Karpas-422 (cell line): ENCODE measurements around the gene ALG9. TPM values are rescaled to one million over a fixed set of nuclear protein-coding genes. Genes with fewer than 3 reads are reported as not detected.

ENCODE experiments used
- DNase-seq: peaks from one replicate; pipeline ENCODE4 v3.0.0-alpha.2; 2015
- H2AFZ ChIP-seq: fragments of 200-600 bp; sonication (generic); 2 replicates; pipeline ENCODE4 v1.6.1; 2014; ENCODE audit warnings: antibody characterized with exemption, low read length, mixed read lengths
- H3K27ac ChIP-seq: fragments of 200-600 bp; sonication (generic); 2 replicates; pipeline ENCODE4 v1.5.1; 2014; ENCODE audit warnings: mild to moderate bottlenecking, low read length, moderate library complexity
- H3K27me3 ChIP-seq: fragments of 200-600 bp; sonication (generic); 2 replicates; pipeline ENCODE4 v1.6.1; 2014; ENCODE audit warnings: low read length, mixed read lengths
- H3K36me3 ChIP-seq: fragments of 200-600 bp; sonication (generic); 2 replicates; pipeline ENCODE4 v1.6.1; 2014; ENCODE audit warnings: low read length, mixed read lengths; ENCODE audit not compliant: insufficient read depth
- H3K4me1 ChIP-seq: fragments of 200-600 bp; sonication (generic); 2 replicates; pipeline ENCODE4 v1.6.1; 2014; ENCODE audit warnings: mild to moderate bottlenecking, low read length, mixed read lengths
- H3K4me2 ChIP-seq: fragments of 200-600 bp; sonication (generic); 2 replicates; pipeline ENCODE4 v1.6.1; 2014; ENCODE audit warnings: low read length, low read depth, mild to moderate bottlenecking; ENCODE audit not compliant: poor library complexity, severe bottlenecking
- H3K4me3 ChIP-seq: fragments of 200-600 bp; sonication (generic); 2 replicates; pipeline ENCODE4 v1.5.1; 2014; ENCODE audit warnings: mild to moderate bottlenecking, antibody characterized with exemption, low read length, mixed read lengths
- H3K79me2 ChIP-seq: fragments of 200-600 bp; sonication (generic); 2 replicates; pipeline ENCODE4 v1.6.1; 2014; ENCODE audit warnings: mild to moderate bottlenecking, low read length, mixed read lengths
- H3K9ac ChIP-seq: fragments of 200-600 bp; sonication (generic); 2 replicates; pipeline ENCODE4 v1.6.0; 2014; ENCODE audit warnings: low read length
- H3K9me2 ChIP-seq: fragments of 200-600 bp; sonication (generic), shearing (Covaris generic); replicated peaks from 2 replicates; pipeline ENCODE4 v1.6.0; 2014; ENCODE audit warnings: mild to moderate bottlenecking, low read length, moderate library complexity; ENCODE audit not compliant: insufficient read depth
- H3K9me3 ChIP-seq: fragments of 300-700, 200-600 bp; sonication (generic); 2 replicates; pipeline ENCODE4 v1.6.1; 2014; ENCODE audit warnings: low read length, mixed read lengths
- H4K20me1 ChIP-seq: fragments of 200-600 bp; sonication (generic); 2 replicates; pipeline ENCODE4 v1.6.1; 2014; ENCODE audit warnings: mild to moderate bottlenecking, antibody characterized with exemption, low read length, low read depth; ENCODE audit not compliant: insufficient read depth
- total RNA-seq: library from RNA; depleted of rRNA; stranded (reverse); fragments of >200 nt; shearing (Covaris generic); gene quantifications from 2 replicates; pipeline ENCODE4 v1.2.3, GENCODE V29; 2014; ENCODE audit warnings: low replicate concordance

Gene ALG9
- total RNA-seq, 1 experiment from 2014 or later = 14.2 TPM

- no peaks in the 10 kb centered on the region for H4K20me1 ChIP-seq
- H3K27me3 ChIP-seq = no peaks in the 10 kb centered on the region
- peaks cover 3% of the 10 kb centered on the region; the same call in 1 of the 2 replicates for H3K4me1 ChIP-seq
- no peaks in the 10 kb centered on the region for H3K9me2 ChIP-seq
- no peak overlapping the region for H2AFZ ChIP-seq
- H3K36me3 ChIP-seq = no peaks in the 10 kb centered on the region
- no peak overlapping the region for H3K4me2 ChIP-seq
- H3K27ac ChIP-seq = no peak overlapping the region
- no peaks in the 10 kb centered on the region for H3K9me3 ChIP-seq
- no peak for DNase-seq
- H3K4me3 ChIP-seq = no peak overlapping the region
- no peaks in the 10 kb centered on the region; the same call in 1 of the 2 replicates for H3K79me2 ChIP-seq
- H3K9ac ChIP-seq = no peak overlapping the region
Observed at GRCh38 chr11:111837366-111837891, 34.0 kb downstream of the ALG9 start.

- Histone ChIP-seq H2AFZ (no peak overlapping the region), H3K4me1 (peaks cover 3% of the 10 kb centered on the region; the same call in 1 of the 2 replicates), H3K79me2 (no peaks in the 10 kb centered on the region; the same call in 1 of the 2 replicates), H3K9me3 (no peaks in the 10 kb centered on the region), H3K4me3 (no peak overlapping the region), H4K20me1 (no peaks in the 10 kb centered on the region), H3K27me3 (no peaks in the 10 kb centered on the region), H3K27ac (no peak overlapping the region), H3K4me2 (no peak overlapping the region), H3K9me2 (no peaks in the 10 kb centered on the region), H3K36me3 (no peaks in the 10 kb centered on the region), H3K9ac (no peak overlapping the region)
- peak; percentile 47 for DNase-seq
Observed at GRCh38 chr11:111836721-111837120, 34.7 kb downstream of the ALG9 start.

- no peaks in the 10 kb centered on the region for H3K9me2 ChIP-seq
- no peak overlapping the region for H2AFZ ChIP-seq
- H4K20me1 ChIP-seq = no peaks in the 10 kb centered on the region
- H3K9ac ChIP-seq = no peak overlapping the region
- no peak overlapping the region for H3K4me3 ChIP-seq
- H3K4me2 ChIP-seq = no peak overlapping the region
- H3K9me3 ChIP-seq = no peaks in the 10 kb centered on the region
- H3K27ac ChIP-seq = no peak overlapping the region
- no peaks in the 10 kb centered on the region for H3K36me3 ChIP-seq
- H3K4me1 ChIP-seq = peaks cover under 1% of the 10 kb centered on the region; the same call in 1 of the 2 replicates
- no peaks in the 10 kb centered on the region; the same call in 1 of the 2 replicates for H3K79me2 ChIP-seq
- H3K27me3 ChIP-seq = no peaks in the 10 kb centered on the region
- no peak for DNase-seq
Observed at GRCh38 chr11:111836162-111836561, 35.2 kb downstream of the ALG9 start.

GRCh38 chr11:111835665-111836064 is 35.7 kb downstream of the ALG9 start:
- Histone ChIP-seq H3K36me3 (no peaks in the 10 kb centered on the region), H3K9me3 (no peaks in the 10 kb centered on the region), H3K79me2 (no peaks in the 10 kb centered on the region), H3K9me2 (no peaks in the 10 kb centered on the region), H3K27ac (no peak overlapping the region), H3K9ac (no peak overlapping the region), H3K27me3 (no peaks in the 10 kb centered on the region), H3K4me3 (no peak overlapping the region), H4K20me1 (no peaks in the 10 kb centered on the region), H3K4me1 (no peaks in the 10 kb centered on the region), H3K4me2 (no peak overlapping the region), H2AFZ (no peak overlapping the region)
- no peak for DNase-seq

DNA sequence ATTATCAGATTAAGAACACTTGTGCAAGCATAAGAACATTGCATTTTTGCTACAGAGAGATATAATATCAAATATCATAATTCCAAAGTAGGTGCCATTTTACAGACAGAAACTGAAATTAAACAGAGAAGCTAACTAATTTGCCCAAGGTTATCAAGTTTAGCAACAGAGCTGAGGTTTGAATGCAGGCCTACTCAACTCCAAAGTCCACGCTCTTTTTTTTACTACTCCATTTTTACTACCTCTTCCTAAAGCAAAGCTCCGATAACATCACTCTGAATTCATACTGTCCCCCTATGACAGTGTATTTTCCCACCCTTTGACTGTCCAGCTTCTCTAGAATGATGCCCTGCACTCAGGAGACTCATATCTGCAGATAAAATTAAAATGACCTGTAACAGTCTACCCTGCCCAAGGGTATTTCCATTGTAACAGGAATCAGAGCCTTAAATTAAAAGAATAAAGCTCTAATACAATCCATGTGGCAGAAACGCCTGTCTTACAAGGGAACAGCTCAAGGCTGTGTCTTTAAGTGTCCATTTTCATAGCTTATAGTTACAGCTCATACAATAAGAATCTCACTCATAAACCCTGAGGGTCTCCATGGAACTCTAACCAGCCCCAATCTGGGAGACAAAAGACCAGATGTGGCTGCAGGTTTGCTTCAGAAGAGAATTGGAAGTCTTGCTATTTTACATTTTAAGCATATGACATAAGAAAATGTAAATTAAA is 36.8 kb downstream of the ALG9 start:
- Histone ChIP-seq H2AFZ (no peak overlapping the region), H3K9me3 (no peaks in the 10 kb centered on the region), H3K4me1 (no peaks in the 10 kb centered on the region), H3K4me3 (no peak overlapping the region), H3K9ac (no peak overlapping the region), H3K27me3 (no peaks in the 10 kb centered on the region), H3K36me3 (no peaks in the 10 kb centered on the region), H3K4me2 (no peak overlapping the region), H3K9me2 (no peaks in the 10 kb centered on the region), H3K27ac (no peak overlapping the region), H3K79me2 (no peaks in the 10 kb centered on the region), H4K20me1 (no peaks in the 10 kb centered on the region)
- DNase-seq = peak; percentile 38

GRCh38 chr11:111833524-111833923 is 37.9 kb downstream of the ALG9 start:
- Histone ChIP-seq H2AFZ (no peak overlapping the region), H3K9me2 (no peaks in the 10 kb centered on the region), H3K36me3 (no peaks in the 10 kb centered on the region), H4K20me1 (no peaks in the 10 kb centered on the region), H3K27ac (no peak overlapping the region), H3K4me3 (no peak overlapping the region), H3K9ac (no peak overlapping the region), H3K9me3 (no peaks in the 10 kb centered on the region), H3K4me1 (no peaks in the 10 kb centered on the region), H3K79me2 (no peaks in the 10 kb centered on the region), H3K27me3 (no peaks in the 10 kb centered on the region), H3K4me2 (no peak overlapping the region)
- DNase-seq = peak; percentile 70

DNA sequence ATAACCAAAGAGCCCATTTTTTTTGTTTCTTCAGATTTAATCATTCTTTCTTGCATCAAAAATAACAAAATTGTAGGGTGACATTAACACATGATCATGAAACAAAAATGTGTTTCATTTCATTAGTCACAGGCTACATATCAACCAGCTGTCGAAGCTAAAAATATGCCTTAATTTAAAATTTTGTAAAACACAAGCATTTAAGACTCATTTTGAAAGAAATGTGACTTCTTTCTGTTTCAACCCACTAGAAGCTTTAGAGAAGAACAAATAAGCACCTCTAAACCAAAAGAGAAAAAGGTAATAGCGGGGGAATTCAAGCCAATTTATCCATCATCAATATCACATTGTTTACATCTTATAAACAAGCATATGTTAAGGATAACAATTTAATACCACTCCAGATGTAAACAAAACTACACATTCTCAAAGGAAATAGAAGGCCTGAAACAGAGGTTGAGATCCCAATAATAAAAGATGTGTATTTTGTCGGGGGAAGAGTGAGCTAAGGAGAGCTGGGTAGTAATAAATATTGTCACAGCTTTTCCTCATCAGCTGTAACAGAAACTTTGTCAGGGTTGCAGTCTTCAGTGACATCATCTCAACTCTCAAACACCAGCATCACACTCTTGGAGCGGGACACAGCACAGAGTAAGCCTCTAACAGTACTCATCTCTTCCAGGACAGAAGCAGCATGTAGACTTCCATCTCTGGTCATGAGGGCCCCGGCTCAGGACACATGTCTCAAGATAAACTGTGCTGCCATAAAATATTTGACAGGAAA is 42.0 kb downstream of the ALG9 start:
- peak; percentile 43 for DNase-seq
- H3K4me3 ChIP-seq = no peak overlapping the region
- H3K79me2 ChIP-seq = no peaks in the 10 kb centered on the region
- H3K4me1 ChIP-seq = no peaks in the 10 kb centered on the region
- no peaks in the 10 kb centered on the region for H3K9me3 ChIP-seq
- H3K9me2 ChIP-seq = no peaks in the 10 kb centered on the region
- no peak overlapping the region for H2AFZ ChIP-seq
- H3K27ac ChIP-seq = no peak overlapping the region
- no peak overlapping the region for H3K4me2 ChIP-seq
- H3K27me3 ChIP-seq = no peaks in the 10 kb centered on the region
- no peaks in the 10 kb centered on the region for H3K36me3 ChIP-seq
- no peaks in the 10 kb centered on the region for H4K20me1 ChIP-seq
- H3K9ac ChIP-seq = no peak overlapping the region

- Histone ChIP-seq H3K79me2 (no peaks in the 10 kb centered on the region), H3K9me2 (no peaks in the 10 kb centered on the region), H3K4me1 (peaks cover 5% of the 10 kb centered on the region), H3K27me3 (no peaks in the 10 kb centered on the region), H4K20me1 (no peaks in the 10 kb centered on the region), H3K4me2 (no peak overlapping the region), H2AFZ (no peak overlapping the region), H3K9me3 (no peaks in the 10 kb centered on the region), H3K36me3 (no peaks in the 10 kb centered on the region), H3K27ac (no peak overlapping the region), H3K4me3 (no peak overlapping the region), H3K9ac (no peak overlapping the region)
- DNase-seq = peak; percentile 40
Observed at GRCh38 chr11:111826322-111826950, 44.9 kb downstream of the ALG9 start.
